Type B pancreatic cell (in vitro differentiated cells): Measurements from ENCODE around the gene ENC1. TPM values are rescaled to one million over a fixed set of nuclear protein-coding genes. Genes with fewer than 3 reads are reported as not detected.

Experiments
- DNase-seq: peaks from one replicate; pipeline ENCODE4 v3.0.0; 2021; ENCODE audit warnings: mixed read lengths; ENCODE audit not compliant: unreplicated experiment; ENCODE audit errors: extremely low spot score
- H3K27ac Mint-ChIP-seq: 2 replicates; pipeline ENCODE4 v1.8.0; 2021; ENCODE audit warnings: mild to moderate bottlenecking, mixed read lengths
- H3K27me3 Mint-ChIP-seq: 2 replicates; pipeline ENCODE4 v1.8.0; 2021; ENCODE audit warnings: mixed read lengths
- H3K36me3 Mint-ChIP-seq: 2 replicates; pipeline ENCODE4 v1.8.0; 2021; ENCODE audit warnings: mixed read lengths
- H3K4me1 Mint-ChIP-seq: one replicate; pipeline ENCODE4 v1.8.0; 2021; ENCODE audit warnings: mixed read lengths; ENCODE audit not compliant: unreplicated experiment
- H3K4me3 Mint-ChIP-seq: 2 replicates; pipeline ENCODE4 v1.8.0; 2021; ENCODE audit warnings: mild to moderate bottlenecking, mixed read lengths
- H3K9me3 Mint-ChIP-seq: 2 replicates; pipeline ENCODE4 v1.8.0; 2021; ENCODE audit warnings: mixed read lengths
- CTCF ChIP-seq: fragments of 200-600 bp; sonication (generic); conservative IDR thresholded peaks from 2 replicates; pipeline ENCODE4 v1.5.0; 2021; ENCODE audit warnings: antibody characterized with exemption, mild to moderate bottlenecking
- total RNA-seq: library from RNA; stranded (reverse); gene quantifications from 2 replicates; pipeline ENCODE4 v1.2.1, GENCODE V29; 2021; ENCODE audit warnings: low replicate concordance

Gene ENC1
- total RNA-seq, 1 donor from 2014 or later = 83.2 TPM

- no peak for TF ChIP-seq CTCF
- Mint-ChIP-seq H3K27me3 (no peaks in the 10 kb centered on the region), H3K4me3 (peak overlapping the region; percentile 47), H3K9me3 (peaks cover 4% of the 10 kb centered on the region), H3K27ac (no peak overlapping the region), H3K36me3 (peaks cover 62% of the 10 kb centered on the region), H3K4me1 (peaks cover 74% of the 10 kb centered on the region)
- no peak for DNase-seq
Observed at GRCh38 chr5:74633695-74634094, 6.8 kb downstream of the ENC1 start.

GRCh38 chr5:74632947-74633356, 7.6 kb downstream of the ENC1 start:
- H3K27me3 Mint-ChIP-seq = no peaks in the 10 kb centered on the region
- no peak for TF ChIP-seq CTCF
- H3K9me3 Mint-ChIP-seq = peaks cover 4% of the 10 kb centered on the region
- H3K27ac Mint-ChIP-seq = peak overlapping the region; percentile 91
- no peak overlapping the region for H3K4me3 Mint-ChIP-seq
- peaks cover 69% of the 10 kb centered on the region for H3K36me3 Mint-ChIP-seq
- peaks cover 78% of the 10 kb centered on the region for H3K4me1 Mint-ChIP-seq
- no peak for DNase-seq

- H3K9me3 Mint-ChIP-seq = peaks cover 6% of the 10 kb centered on the region
- no peaks in the 10 kb centered on the region for H3K27me3 Mint-ChIP-seq
- no peak for DNase-seq
- no peak for TF ChIP-seq CTCF
- peaks cover 62% of the 10 kb centered on the region for H3K36me3 Mint-ChIP-seq
- peak overlapping the region; percentile 91 for H3K27ac Mint-ChIP-seq
- H3K4me1 Mint-ChIP-seq = peaks cover 78% of the 10 kb centered on the region
- H3K4me3 Mint-ChIP-seq = peak overlapping the region; percentile 73
Observed at GRCh38 chr5:74631081-74631953, 9.2 kb downstream of the ENC1 start.

- Mint-ChIP-seq H3K4me3 (no peak overlapping the region), H3K9me3 (peaks cover 10% of the 10 kb centered on the region), H3K36me3 (peaks cover 60% of the 10 kb centered on the region), H3K27ac (peak overlapping the region; percentile 91), H3K4me1 (peaks cover 79% of the 10 kb centered on the region), H3K27me3 (no peaks in the 10 kb centered on the region)
- no peak for DNase-seq
- no peak for TF ChIP-seq CTCF
Observed at GRCh38 chr5:74630453-74631066, 10.0 kb downstream of the ENC1 start.

- Mint-ChIP-seq H3K9me3 (peaks cover 10% of the 10 kb centered on the region), H3K4me3 (no peak overlapping the region), H3K4me1 (peaks cover 76% of the 10 kb centered on the region), H3K36me3 (peaks cover 51% of the 10 kb centered on the region), H3K27me3 (no peaks in the 10 kb centered on the region), H3K27ac (peak overlapping the region; percentile 31)
- no peak for DNase-seq
- no peak for TF ChIP-seq CTCF
Observed at GRCh38 chr5:74629326-74629725, 11.2 kb downstream of the ENC1 start.
